ENCODE measurements around the gene KANK4.
"Not testable (repeated sequence)": the region's sequence is repeated elsewhere in the genome, so short reads cannot be mapped to it uniquely, and the experiment has no call there.

KANK4 gene

GRCh38 chr1:62269851-62270495 lies 49.3 kb downstream of the KANK4 start:
- DNase-seq = no peak

GRCh38 chr1:62269439-62269838 lies 49.8 kb downstream of the KANK4 start:
- DNase-seq = no peak

GRCh38 chr1:62268315-62268714 lies 50.9 kb downstream of the KANK4 start:
- no peak for DNase-seq

- DNase-seq = no peak
These were observed 53.0 kb downstream of the KANK4 start for GRCh38 chr1:62265956-62266935.

GRCh38 chr1:62263814-62264353 lies 55.4 kb downstream of the KANK4 start:
- DNase-seq = no peak

- no peak for DNase-seq
These were observed 56.0 kb downstream of the KANK4 start for GRCh38 chr1:62263006-62263813.

- DNase-seq = no peak
These were observed 58.5 kb downstream of the KANK4 start for GRCh38 chr1:62260688-62261087.

GRCh38 chr1:62259551-62259950 lies 59.7 kb downstream of the KANK4 start:
- no peak for DNase-seq

GRCh38 chr1:62250126-62250726 lies 69.0 kb downstream of the KANK4 start:
- no peak for DNase-seq

GRCh38 chr1:62247391-62248168 lies 71.7 kb downstream of the KANK4 start:
- DNase-seq = no peak

GRCh38 chr1:62245201-62245600 lies 74.0 kb downstream of the KANK4 start:
- no peak for DNase-seq

- not testable (repeated sequence) for DNase-seq
These were observed 74.9 kb downstream of the KANK4 start for GRCh38 chr1:62244380-62244779.

- DNase-seq = no peak
These were observed 77.7 kb downstream of the KANK4 start for GRCh38 chr1:62241371-62242131.

GRCh38 chr1:62240651-62241370 lies 78.4 kb downstream of the KANK4 start:
- DNase-seq = no peak

- DNase-seq = not testable (repeated sequence)
These were observed 79.4 kb downstream of the KANK4 start for GRCh38 chr1:62239652-62240403.

GRCh38 chr1:62238507-62238906 lies 80.7 kb downstream of the KANK4 start:
- DNase-seq = no peak

GRCh38 chr1:62237950-62238374 lies 81.3 kb downstream of the KANK4 start:
- DNase-seq = no peak

GRCh38 chr1:62237361-62237760 lies 81.9 kb downstream of the KANK4 start:
- DNase-seq = no peak

- DNase-seq = no peak
These were observed 83.7 kb downstream of the KANK4 start for GRCh38 chr1:62235576-62235975.
